GM21526 (cell line): ENCODE results near the gene RCAN3.
"Not testable (repeated sequence)": the region's sequence is repeated elsewhere in the genome, so short reads cannot be mapped to it uniquely, and the experiment has no call there.

Source experiments
- ATAC-seq: cut with Tn5 transposase; IDR thresholded peaks from one replicate; pipeline ENCODE4 v1.9.1; 2021; ENCODE audit warnings: moderate library complexity; ENCODE audit not compliant: unreplicated experiment, low FRiP score

Gene RCAN3

DNA sequence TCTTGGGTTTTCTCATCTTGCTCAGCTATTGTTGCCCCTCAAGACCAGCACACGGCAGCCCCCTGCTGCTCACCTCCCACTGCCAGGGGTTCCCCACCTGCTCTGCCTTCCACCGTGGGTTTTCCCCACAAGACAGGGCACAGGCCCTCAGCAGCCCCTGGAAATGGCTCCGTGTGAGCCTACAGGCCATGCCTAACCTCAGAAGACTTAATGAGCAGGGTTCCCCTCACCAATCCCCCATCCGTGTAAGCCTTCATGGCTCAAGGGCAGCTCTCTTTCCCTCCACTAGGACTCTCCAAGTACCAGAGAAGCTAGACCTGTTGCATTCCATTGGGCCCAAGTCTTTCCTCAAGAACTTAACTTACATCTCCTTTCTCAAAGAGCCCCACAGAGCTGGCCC lies 18.4 kb upstream of the RCAN3 start:
- no peak for ATAC-seq

DNA sequence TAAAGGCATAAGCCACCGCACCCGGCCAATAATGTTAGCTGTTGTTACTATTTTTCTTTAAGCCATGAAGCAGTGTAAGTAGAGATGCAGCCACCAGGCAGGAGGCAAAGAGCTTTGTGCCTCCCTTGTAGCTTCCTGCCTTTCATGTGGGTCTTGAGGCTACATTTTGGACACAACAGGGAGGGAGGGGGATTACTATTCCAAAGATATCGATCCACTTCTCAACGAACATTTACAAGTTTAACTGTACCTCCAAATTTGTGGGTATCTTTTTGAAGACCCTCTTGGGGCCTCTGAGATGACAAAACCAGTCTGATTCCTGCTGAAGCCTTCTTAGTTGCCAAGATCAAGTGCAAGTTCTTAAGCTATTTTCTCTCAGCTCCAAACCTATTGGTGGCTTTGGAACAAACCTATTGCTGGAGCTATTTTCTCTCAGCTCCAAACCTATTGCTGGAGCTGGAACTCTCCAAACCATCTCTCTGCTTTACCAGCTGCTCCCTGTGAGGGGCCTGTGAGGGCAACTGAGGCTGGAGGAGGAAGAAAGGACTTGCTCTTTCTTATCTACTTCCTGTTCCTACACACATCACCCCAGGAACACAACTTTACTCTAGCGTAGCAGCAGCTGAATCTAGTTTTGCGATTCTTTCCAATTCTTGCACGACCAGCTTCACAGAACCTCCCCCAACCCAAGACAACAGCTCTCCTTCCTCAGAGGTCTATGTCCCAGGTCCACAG lies 16.1 kb upstream of the RCAN3 start:
- ATAC-seq: no peak

DNA sequence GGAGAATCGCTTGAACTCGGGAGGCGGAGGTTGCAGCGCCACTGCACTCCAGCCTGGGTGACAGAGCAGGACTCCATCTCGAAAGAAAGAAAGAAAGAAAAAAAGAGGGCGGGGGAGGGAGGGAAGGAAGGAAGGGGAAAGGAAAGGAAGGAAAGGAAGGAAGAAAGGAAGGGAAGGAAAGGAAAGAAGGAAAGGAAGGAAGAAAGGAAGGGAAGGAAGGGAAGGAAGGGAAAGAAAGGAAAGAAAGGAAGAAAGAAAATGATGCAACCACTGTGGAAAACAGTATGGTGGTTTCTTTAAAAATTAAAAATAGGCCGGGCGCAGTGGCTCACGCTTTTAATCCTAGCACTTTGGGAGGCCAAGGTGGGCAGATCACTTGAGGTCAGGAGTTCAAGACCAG lies 15.2 kb upstream of the RCAN3 start:
- ATAC-seq: no peak

DNA sequence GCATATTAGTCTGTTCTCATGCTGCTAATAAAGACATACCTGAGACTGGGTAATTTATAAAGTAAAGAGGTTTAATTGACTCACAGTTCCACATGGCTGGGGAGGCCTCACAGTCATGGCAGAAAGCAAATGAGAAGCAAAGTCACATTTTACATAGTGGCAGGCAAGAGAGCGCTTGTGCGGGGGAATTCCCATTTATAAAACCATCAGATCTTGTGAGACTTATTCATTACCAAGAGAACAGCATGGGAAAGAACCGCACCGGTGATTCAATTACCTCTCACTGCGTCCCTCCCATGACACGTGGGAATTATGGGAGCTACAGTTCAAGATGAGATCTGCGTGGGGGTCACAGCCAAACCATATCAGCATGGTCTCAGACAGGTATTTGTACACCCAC lies 14.5 kb upstream of the RCAN3 start:
- not testable (repeated sequence) for ATAC-seq

DNA sequence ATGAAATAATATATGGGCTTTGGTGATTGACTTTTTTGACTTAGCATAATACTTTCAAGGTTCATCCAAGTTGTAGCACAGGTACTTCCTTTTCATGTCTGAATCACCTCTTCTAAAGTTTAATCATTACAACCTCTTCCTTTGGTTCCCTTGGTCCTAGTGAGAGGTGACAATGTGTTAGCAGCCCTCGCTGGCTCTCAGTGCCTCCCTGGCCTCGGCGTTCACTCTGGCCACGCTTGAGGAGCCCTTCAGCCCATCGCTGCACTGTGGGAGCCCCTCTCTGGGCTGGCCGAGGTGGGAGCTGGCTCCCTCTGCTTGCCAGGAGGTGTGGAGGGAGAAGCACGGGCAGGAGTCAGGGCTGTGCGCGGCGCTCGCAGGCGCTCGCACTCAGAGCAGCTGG lies 13.0 kb upstream of the RCAN3 start:
- ATAC-seq: no peak

DNA sequence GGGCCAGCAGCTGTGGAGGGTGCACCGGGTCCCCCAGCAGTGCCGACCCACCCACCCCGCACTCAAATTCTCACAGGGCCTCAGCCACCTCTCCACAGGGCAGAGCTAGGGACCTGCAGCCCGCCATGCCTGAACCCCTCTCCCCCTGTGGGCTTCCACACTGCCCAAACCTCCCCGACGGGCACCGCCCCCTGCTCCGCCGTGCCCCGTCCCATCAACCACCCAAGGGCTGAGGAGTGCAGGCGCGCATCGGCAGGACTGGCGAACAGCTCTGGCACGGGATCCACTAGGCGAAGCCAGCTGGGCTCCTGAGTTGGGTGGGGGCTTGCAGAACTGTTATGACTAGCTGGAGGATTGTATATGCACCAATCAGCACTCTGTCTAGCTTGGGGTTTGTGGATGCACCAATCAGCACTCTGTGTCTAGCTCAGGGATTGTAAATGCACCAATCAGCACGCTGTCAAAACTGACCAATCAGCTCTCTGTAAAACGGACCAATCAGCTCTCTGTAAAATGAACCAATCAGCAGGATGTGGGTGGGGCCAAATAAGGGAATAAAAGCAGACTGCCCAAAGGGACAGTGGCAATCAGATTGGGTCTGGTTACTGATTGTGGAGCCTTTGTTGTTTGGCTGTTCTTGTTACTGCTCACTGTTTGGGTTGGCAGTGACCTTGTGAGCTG lies 12.4 kb upstream of the RCAN3 start:
- ATAC-seq: no peak

DNA sequence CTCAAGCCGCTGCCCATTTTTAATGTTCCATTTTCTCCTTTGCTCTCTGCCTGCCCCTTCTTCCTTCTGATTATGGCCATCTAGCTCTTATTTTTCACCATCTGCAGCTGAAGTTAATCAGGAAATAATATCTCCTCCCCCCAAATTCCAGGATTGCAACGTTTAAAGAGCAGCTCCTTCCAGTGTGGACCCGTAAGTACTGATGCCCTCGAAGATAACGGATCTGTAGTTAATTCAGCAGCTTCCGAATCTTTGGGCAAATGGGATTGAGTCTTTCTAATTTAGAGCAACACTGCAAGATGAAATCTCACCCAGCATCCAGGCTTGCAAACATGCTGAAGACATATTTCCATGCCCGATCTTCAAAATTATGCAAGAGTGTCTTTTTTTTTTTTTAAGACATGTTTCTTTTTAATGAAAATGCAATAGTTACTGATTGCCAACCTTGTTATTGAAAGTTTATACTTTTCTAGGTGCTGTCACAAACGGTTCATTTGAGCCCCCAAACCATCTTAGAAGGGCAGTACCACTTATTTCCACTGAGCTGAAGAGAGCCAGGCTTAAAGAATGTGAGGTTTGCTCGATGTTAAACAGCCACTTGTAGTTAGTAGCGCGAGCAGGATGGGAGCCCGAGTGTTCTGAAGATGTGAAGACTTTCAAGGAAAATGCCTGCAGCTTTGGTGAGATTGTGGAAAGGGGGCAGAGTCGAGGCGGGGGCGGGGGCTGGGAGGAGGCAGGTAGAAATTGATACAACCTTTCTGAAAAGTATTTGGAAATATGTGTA lies 10.9 kb upstream of the RCAN3 start:
- no peak for ATAC-seq

DNA sequence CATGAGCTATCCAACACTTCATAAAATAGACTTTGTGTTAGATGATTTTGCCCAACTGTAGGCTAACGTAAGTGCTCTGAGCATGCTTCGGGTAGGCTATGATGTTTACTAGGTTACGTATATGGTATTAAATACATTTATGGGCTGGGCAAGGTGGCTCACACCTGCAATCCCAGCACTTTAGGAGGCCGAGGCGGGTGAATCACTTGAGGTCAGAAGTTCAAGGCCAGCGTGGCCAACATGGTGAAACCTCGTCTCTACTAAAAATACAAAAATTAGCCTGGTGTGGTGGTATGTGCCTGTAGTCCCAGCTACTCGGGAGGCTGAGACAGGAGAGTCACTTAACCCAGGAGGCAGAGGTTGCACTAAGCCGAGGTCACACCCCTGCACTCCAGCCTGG lies 9.7 kb upstream of the RCAN3 start:
- ATAC-seq: not testable (repeated sequence)

DNA sequence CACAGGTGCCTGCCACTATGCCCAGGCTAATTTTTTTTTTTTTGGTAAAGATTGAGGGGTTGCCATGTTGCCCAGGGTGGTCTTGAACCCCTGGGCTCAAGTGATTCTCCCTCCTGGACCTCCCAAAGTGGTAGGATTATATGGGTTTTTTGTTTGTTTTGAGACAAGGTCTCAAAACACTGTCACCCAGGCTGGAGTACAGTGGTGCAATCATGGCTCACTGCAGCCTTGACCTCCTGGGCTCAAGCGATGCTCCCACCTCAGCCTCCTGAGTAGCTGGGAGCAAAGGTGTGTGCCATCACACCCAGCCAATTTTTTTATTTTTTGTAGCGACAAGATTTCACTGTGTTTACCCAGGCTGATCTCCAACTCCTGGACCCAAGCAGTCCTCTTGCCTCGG lies 8.9 kb upstream of the RCAN3 start:
- no peak for ATAC-seq

DNA sequence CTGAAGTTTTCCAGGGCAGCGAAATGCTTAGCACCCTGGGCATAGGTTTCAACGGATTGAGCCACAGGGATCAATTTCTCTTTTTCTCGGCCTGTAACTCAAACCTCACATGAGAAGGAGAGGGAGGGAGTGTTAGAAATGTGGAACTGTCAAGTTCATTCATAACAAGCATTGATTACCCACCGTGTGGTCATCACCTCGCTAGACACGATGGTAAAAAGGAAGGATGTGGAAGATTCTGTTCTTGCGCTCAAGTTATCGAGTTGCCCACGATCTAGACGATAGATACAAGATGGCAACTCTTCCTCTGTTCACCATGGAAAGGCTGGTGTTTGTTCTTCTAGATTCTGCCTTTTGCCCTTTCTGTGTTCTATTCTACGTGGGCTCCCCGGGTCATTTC lies 4.0 kb upstream of the RCAN3 start:
- no peak for ATAC-seq

DNA sequence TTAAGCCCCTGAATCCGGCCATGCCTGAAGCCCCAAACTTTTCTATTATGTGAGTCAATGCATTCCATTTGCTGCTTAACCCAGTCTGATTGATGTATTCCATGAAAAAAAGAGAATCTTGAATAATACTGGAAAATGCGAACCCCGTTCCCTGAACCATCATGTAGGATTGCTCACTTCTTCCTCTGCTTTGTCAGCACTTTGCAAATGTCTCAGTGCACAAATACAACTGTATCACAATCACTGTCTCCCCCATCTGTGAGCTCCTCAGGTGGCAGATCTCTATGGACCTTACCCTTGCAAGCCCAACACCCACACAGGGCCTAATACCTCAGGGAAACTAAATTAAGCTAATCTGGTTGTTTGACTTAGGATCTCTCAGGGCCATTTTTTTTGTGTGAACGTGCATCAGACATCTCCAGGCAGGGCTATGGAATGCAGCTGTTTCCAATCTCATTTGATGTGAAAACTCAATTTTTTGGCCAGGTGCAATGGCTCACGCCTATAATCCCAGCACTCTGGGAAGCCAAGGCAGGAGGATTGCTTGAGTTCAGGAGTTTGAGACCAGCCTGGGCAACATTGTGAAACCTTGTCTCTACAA lies 2.1 kb upstream of the RCAN3 start:
- no peak for ATAC-seq

DNA sequence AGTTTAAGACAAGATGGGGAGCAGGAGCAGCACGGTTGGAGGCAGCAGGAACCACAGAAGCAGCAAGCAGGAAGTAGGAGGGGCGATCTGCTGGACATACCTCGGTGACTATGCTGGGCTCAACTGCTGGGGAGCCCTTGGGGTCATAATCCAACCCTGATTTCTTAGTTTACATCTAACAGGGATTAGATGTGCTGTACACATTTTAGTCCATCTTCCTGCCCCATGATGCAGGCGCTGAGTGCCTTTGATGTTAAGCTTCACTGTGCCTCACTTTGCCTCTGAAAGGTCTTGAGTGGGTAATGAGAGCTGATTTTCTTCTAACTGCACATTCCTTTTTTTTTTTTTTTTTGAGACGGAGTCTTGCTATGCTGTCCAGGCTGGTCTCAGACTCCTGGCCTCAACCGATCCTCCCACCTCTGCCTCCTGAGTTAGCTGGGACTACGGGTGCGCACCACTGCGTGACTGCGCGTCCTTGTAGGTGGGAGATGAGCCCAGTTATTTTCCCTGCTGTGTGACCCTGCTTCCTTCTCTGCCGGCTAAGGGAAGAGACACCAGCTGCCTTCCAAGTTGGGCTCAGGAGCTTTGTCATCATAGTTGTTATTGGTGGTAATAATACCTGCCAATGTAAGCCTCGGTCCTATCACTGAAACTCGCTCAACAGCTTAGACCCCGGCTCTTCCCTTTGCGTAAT lies 1.1 kb upstream of the RCAN3 start:
- no peak for ATAC-seq

DNA sequence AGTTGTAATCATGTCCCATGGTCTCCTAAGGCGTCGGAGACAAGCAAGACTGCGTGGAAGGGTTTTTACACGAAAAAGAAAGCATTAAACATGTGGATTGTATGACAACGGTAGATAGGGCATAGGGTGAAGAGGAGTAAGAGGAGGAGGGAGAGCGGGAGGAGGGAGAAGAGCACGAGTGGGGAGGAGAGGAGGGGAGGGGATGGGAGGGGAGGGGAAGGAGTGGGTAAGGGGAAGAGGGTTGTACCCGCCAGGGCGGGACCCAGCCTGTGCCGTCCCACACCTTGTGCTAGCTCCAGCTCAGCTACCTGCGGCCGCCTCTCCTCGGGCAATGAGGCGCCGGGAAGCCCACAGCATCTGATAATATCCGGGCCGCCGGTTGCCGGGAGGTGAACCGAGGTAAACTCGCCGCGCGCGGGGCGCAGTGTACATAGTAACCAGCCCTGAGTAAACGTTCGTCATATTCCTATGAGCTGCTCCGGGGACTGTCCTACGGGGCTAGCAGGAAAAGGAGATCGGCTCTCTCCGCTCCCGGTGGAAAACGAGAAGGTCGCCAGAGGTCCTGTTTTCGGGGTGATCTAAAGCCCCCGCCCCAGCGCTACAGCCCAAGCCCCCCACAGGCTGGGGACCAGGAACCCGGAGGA lies 449 bp upstream of the RCAN3 start:
- no peak for ATAC-seq

DNA sequence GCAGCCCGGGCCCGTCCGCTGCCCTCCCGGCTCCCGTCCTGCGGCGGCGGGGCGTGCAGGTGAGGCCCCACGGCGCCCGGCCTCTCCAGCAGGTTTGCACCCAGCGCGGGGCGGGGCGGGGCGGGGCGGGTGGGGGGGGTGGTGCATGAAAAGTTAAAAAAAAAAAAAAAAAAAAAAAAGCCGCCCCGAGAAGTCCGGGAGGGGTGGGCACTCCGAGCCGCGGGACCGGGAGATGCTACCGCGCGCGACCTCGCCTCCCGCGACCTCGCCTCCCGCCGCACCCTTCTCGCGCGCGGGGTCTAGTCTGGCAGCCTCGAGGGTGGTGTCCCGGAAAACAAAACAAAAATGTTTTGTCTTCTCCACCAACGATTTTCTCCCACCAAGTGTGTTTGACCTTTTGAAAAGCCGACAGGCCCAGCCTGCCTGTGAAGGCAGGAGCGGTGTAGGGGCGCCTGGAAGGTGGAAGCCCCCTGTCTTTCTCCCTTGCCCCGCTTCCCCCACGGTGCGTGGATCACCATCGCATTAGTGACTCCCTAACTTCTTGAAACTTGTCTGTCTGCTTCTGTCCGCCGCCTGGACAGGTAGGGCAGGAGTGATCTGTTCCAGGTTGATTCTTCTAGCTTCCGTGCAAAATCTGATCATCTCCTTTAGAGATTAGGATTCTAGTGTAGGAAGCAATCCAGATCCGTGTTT lies 569 bp downstream of the RCAN3 start:
- ATAC-seq: no peak

DNA sequence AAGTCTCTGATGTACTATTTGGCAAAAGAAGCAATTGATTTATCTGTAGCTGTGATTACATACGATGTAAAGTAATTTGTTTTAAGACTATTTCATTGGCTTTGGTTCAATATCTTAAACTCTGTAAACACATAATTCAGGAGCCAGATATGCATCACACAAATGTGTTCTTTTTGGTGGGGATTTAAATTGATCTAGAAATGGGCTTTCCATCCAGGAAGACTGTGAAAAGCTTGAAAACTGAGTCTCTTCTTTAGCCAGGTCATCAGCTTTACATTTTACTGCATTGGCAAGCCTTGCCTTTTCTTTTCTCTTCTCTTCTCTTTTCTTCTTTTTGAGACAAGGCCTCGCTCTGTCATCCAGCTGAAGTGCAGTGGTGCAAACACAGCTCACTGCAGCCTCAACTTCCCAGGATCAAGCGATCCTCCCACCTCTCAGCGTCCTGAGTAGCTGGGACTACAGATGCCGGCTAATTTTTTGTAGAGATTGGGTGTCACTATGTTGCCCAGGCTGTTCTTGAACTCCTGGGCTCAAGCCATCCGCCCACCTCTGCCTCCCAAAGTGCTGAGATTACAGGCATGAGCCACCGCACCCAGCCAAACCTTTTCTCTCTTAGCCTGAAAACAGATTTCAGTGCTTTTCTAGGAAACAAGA lies 1.4 kb downstream of the RCAN3 start:
- no peak for ATAC-seq

DNA sequence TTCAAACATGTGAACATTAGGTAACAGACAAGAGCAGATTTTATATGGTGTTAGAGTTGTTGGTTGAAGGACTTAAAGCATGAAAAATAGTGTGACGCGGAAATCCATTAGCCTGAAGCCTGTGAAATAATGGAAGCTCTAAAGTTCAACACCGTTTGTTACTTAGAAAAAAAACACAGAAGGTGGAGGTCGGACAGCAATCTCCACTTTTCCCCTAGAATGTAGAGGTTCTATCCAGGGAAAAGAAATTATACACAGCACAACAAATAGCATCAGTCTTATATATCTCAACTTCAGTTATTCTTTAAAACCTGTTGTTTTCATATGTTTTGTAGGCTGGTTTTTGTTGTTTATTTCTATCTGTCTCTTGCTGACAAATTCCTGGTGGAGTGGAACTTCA lies 1.9 kb downstream of the RCAN3 start:
- ATAC-seq: no peak

DNA sequence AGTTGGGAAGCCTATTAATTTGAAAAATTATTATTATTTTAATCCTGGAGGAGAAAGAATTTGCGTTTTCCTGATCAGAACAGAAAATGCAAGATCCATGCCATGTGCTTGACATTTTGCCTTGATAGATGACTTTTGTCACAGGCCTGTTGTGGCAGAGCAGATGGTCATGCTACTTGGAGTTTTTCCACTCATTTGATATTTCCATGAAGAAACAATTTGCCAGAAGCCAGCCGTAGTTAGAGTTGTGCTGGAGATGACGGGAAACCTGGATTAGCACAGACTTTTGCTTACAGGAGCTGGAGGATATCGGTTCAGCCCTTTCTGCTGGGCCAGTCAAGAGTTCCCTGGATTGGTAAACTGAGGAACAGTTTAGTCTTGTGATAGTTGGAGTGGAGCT lies 3.2 kb downstream of the RCAN3 start:
- no peak for ATAC-seq

DNA sequence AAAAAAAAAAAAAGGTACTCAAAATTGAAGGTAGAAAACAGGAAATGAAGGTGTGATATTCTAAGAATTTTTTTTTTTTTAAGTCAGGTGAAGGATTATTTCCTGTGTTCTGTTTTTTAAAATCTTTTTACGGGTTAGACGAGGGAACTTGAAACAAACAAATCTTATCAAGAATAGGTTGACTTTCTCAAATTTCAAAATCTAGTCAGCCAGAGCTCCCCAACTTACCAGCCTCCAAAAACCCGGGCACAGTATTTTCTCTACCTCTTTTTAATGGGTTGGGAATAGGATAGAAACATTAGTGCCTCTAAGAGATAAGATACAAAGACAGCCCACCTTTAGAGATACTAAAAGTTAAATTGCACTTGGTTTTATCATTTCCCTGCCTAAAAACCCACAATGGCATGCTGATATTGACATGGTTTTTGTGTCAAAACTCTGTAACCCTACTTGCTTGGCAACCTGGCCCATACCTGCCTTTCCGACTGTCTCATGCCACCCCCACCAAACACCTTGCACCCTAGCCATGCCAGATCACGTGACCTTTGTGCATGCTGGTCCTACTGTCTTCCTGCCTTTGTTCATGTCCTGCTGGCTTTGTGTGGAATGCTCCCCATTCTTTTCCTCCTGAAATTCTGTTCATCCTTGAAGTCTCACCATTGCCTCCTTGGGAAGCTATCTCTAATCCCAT lies 4.2 kb downstream of the RCAN3 start:
- ATAC-seq: no peak

DNA sequence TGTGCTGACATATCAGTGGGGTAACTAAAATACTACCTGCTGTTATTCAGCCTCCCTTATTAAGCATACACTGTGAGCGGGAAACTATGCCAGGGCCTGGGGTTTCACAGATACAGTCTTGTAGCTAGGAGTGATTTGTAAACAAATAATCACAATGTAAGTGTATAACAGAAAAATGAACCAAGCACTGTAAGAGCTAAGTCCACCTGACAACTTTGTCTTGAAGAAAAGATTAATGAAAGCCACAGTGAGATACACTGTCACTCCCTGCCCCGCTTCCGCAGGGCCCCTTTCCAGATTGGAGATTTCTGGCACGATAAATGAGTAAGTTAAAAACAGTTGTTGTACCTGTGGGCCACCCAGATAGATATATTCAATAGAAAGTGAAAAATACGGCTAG lies 4.8 kb downstream of the RCAN3 start:
- ATAC-seq: no peak
